ENCODE results near the gene FAM114A1. TPM values are rescaled to one million over a fixed set of nuclear protein-coding genes. Genes with fewer than 3 reads are reported as not detected.

FAM114A1 gene
- total and polyA plus RNA-seq, 4 donors: 22.1 to 108 (median 53.9) TPM

DNA sequence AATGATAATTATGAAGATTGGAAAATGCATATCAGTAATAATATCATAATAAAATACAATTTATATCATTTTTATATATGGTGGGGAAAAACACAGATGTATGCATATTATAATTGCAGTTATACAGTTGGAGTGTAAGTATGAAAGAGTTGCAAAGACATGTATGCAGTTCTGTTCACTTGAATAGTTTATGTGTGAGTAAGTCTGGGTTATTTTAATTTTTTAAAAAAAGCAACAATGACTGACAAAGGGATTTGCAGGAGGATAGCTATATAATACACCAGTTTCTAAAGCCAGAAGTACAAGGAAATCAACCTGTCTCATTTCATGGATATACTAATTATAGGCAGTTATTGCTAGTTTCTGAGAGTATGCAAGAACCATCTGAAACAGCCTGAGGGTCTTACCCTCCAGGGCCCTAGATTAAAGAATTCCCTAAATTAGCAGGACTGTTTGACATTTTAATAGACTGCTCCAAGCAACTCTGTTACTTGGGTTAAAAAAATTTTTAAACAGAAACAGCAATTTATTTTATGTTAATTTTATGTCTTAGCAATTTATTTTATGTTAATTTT, 40.2 kb downstream of the FAM114A1 start:
- Histone ChIP-seq H3K27ac (ENCODE audit: low read depth in 1 of 2, low read length in 2 of 2) (no peak overlapping the region), H3K27me3 (ENCODE audit: control insufficient read depth in 4 of 4, insufficient read depth in 4 of 4, low read length in 3 of 4) (no peaks in the 10 kb centered on the region), H3K9ac (ENCODE audit: low read depth in 1 of 2, low read length in 2 of 2) (no peak overlapping the region), H3K4me3 (ENCODE audit: low read depth in 1 of 3, low read length in 3 of 3) (no peak overlapping the region), H3K4me1 (ENCODE audit: control insufficient read depth in 4 of 4, insufficient read depth in 4 of 4, low read length in 3 of 4) (peaks cover 7 to 38% (median 32%) of the 10 kb centered on the region in 4 donors), H3K9me3 (ENCODE audit: control insufficient read depth in 4 of 4, low read length in 3 of 4) (no peaks in the 10 kb centered on the region), H3K36me3 (ENCODE audit: control insufficient read depth in 4 of 4, insufficient read depth in 3 of 4, low read depth in 1 of 4, low read length in 3 of 4) (peaks cover 9 to 40% (median 35%) of the 10 kb centered on the region in 4 donors)
- TF ChIP-seq FOXA1 (IDR thresholded peaks at IDR 0.05) (no peak), HNF4G (IDR thresholded peaks at IDR 0.05) (no peak), YY1 (IDR thresholded peaks at IDR 0.05) (no peak), HNF4A (conservative IDR thresholded peaks at IDR 0.05) (no peak), RAD21 (IDR thresholded peaks at IDR 0.05) (no peak), SP1 (IDR thresholded peaks at IDR 0.05) (no peak), FOXA2 (IDR thresholded peaks at IDR 0.05) (no peak), JUND (IDR thresholded peaks at IDR 0.05) (no peak), TAF1 (conservative IDR thresholded peaks at IDR 0.05) (no peak), EGR1 (IDR thresholded peaks at IDR 0.05; ENCODE audit: low read depth in 2 of 2) (no peak)
- TF ChIP-seq, protein P1, sequence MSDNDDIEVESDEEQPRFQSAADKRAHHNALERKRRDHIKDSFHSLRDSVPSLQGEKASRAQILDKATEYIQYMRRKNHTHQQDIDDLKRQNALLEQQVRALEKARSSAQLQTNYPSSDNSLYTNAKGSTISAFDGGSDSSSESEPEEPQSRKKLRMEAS (IDR thresholded peaks at IDR 0.05): no peak
- TF ChIP-seq, protein P2, sequence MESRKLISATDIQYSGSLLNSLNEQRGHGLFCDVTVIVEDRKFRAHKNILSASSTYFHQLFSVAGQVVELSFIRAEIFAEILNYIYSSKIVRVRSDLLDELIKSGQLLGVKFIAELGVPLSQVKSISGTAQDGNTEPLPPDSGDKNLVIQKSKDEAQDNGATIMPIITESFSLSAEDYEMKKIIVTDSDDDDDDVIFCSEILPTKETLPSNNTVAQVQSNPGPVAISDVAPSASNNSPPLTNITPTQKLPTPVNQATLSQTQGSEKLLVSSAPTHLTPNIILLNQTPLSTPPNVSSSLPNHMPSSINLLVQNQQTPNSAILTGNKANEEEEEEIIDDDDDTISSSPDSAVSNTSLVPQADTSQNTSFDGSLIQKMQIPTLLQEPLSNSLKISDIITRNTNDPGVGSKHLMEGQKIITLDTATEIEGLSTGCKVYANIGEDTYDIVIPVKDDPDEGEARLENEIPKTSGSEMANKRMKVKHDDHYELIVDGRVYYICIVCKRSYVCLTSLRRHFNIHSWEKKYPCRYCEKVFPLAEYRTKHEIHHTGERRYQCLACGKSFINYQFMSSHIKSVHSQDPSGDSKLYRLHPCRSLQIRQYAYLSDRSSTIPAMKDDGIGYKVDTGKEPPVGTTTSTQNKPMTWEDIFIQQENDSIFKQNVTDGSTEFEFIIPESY (IDR thresholded peaks at IDR 0.05): no peak
- TF ChIP-seq, protein P3, sequence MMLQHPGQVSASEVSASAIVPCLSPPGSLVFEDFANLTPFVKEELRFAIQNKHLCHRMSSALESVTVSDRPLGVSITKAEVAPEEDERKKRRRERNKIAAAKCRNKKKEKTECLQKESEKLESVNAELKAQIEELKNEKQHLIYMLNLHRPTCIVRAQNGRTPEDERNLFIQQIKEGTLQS (IDR thresholded peaks at IDR 0.05): no peak
- TF ChIP-seq, protein P4, sequence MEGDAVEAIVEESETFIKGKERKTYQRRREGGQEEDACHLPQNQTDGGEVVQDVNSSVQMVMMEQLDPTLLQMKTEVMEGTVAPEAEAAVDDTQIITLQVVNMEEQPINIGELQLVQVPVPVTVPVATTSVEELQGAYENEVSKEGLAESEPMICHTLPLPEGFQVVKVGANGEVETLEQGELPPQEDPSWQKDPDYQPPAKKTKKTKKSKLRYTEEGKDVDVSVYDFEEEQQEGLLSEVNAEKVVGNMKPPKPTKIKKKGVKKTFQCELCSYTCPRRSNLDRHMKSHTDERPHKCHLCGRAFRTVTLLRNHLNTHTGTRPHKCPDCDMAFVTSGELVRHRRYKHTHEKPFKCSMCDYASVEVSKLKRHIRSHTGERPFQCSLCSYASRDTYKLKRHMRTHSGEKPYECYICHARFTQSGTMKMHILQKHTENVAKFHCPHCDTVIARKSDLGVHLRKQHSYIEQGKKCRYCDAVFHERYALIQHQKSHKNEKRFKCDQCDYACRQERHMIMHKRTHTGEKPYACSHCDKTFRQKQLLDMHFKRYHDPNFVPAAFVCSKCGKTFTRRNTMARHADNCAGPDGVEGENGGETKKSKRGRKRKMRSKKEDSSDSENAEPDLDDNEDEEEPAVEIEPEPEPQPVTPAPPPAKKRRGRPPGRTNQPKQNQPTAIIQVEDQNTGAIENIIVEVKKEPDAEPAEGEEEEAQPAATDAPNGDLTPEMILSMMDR (IDR thresholded peaks at IDR 0.05; ENCODE audit: low read depth, low read length, missing input control): no peak
- DNase-seq (ENCODE audit: low spot score): no peak

DNA sequence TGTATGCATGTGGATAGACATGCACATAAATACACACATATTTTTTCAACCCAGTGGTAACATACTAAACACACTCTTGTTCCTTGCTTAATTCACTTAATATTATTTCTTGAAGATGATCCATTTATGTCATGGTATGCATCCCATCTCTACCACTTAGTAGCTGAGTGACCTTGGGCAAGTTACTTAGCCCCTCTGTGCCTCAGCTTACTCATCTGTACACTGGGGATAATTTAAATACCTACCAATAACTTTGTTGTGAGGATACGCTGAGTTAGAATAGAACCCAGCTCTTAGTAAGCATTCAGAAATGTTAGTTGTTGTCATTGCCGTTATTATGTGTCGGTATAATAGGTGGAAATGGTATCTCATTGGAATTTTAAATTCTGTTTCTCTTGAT, 41.4 kb downstream of the FAM114A1 start:
- no peak for DNase-seq (ENCODE audit: low spot score)
- WGBS: 99% methylated on average over 3 of the region's 3 CpGs
- no peak overlapping the region for H3K9ac ChIP-seq (ENCODE audit: low read depth in 1 of 2, low read length in 2 of 2)
- H3K4me3 ChIP-seq (ENCODE audit: low read depth in 1 of 3, low read length in 3 of 3): no peak overlapping the region
- peaks cover 11 to 47% (median 35%) of the 10 kb centered on the region in 4 donors for H3K36me3 ChIP-seq (ENCODE audit: control insufficient read depth in 4 of 4, insufficient read depth in 3 of 4, low read depth in 1 of 4, low read length in 3 of 4)
- H3K27ac ChIP-seq (ENCODE audit: low read depth in 1 of 2, low read length in 2 of 2): no peak overlapping the region
- TF ChIP-seq EGR1 (IDR thresholded peaks at IDR 0.05; ENCODE audit: low read depth in 2 of 2) (no peak), SP1 (IDR thresholded peaks at IDR 0.05) (no peak), TAF1 (conservative IDR thresholded peaks at IDR 0.05) (no peak), FOXA1 (IDR thresholded peaks at IDR 0.05) (no peak), RXRA (IDR thresholded peaks at IDR 0.05) (no peak), YY1 (IDR thresholded peaks at IDR 0.05) (no peak), FOXA2 (IDR thresholded peaks at IDR 0.05) (no peak), GABPA (IDR thresholded peaks at IDR 0.05 in 1 of 2, conservative IDR thresholded peaks at IDR 0.05 in 1 of 2) (no peak)
- H3K9me3 ChIP-seq (ENCODE audit: control insufficient read depth in 4 of 4, low read length in 3 of 4): no peaks in the 10 kb centered on the region
- peaks cover 7 to 25% (median 20%) of the 10 kb centered on the region in 4 donors for H3K4me1 ChIP-seq (ENCODE audit: control insufficient read depth in 4 of 4, insufficient read depth in 4 of 4, low read length in 3 of 4)
- H3K27me3 ChIP-seq (ENCODE audit: control insufficient read depth in 4 of 4, insufficient read depth in 4 of 4, low read length in 3 of 4): no peaks in the 10 kb centered on the region

Measured in liver (tissue), 9 donors.